AG09309 (cell line): ENCODE data around the gene PLIN4.
A peak's percentile ranks its signal among the peaks of the same experiment; 100 is the strongest.

ENCODE experiments used
- DNase-seq: peaks from one replicate; pipeline ENCODE4 v3.0.0-alpha.2; 2010; ENCODE audit warnings: low read depth
- H3K4me3 ChIP-seq: 2 replicates; pipeline ENCODE4 v1.5.1; 2011; ENCODE audit warnings: mild to moderate bottlenecking, low read depth, low read length, moderate library complexity; ENCODE audit not compliant: control insufficient read depth
- TF ChIP-seq, protein P1 (sequence below): IDR thresholded peaks from 2 replicates; pipeline ENCODE4 v1.5.1; 2011; ENCODE audit warnings: mild to moderate bottlenecking, low read depth, low read length, inconsistent platforms; ENCODE audit not compliant: insufficient read depth, control insufficient read depth; ENCODE audit errors: missing control alignments

PLIN4 gene

DNA sequence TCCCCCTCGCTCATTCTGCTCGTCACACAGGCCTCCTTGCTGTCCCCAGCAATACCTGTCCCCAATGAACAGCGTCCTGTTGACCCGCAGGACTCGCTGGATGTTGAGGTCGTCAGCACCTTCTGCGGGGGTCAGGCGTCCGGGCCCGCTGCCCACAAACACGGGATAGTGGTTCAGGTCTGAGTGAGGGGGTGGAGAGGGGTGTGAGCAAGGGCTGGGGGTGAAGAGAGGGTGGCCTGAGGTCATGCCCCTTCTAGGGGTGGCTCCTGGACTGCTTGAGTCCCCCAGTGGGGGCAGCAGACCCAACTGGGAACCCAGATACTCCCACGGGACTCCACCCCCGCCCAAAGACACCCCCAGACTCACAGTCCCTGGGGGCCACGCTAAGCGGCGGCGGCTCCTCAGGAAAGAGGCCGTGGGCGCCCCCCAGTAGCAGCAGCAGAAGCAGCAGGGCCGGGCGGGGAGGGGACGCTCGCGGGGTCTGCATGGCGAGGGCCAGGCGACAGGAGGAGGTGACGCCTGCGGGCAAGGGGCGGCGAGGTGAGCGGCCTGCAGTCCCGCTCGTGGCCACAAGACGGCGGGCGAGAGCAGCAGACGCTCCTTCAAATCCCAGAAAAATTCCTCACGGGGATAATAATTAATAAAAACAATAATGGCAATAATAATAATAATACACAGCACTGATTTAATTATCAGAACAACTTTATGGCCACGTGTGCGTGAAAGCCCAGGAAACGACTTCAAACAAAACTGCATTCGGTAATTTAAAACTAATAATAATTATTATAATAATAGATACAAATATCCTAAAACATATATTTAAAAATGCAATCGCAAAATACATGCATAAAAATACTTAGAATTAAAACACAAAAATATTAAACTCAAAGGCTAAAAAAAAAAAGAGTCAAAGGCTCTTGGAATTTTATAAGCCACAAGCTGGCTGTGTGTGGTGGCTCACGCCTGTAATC, 40.0 kb upstream of the PLIN4 start:
- H3K4me3 ChIP-seq, result no peak overlapping the region
- DNase-seq, result no peak

DNA sequence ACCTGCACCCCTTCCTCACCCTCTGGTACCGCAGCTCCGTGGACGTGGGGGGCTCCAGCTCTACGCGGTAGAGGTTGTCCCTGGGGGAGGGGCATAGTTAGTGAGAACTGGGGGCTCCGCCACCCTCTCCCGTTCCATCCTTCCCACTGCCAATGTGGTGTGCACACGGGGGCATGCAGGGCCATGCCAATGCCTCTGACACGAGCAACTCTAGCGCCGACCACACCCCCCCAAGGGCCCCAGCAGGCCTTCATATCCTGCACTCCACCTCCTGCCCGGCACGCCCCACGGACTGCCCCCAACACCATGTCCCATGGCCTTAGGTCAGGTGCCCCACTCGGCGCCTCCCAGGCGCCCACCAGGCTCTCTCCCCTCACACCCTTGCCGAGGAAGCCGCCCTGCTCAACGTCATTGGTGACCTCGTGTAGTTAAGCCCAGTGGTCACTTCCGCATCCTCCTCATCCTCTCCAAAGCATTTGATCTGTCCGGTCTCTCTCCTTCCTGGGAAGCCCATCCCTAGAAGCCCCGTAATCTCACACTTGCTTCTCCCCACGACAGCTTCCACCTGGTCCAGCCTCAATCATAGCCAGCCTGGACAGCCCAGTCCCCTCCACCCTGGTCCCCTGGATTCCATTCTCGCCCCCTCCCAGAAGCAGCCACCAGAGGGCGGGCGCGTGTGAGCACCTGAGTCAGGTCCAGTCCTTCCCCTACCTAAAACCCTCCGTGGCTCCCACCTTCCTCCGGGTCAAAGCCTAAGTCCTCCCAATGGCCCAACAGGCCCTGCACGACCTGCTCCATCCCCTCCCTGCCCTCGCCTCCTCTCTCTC, 39.1 kb upstream of the PLIN4 start:
- DNase-seq, result no peak
- TF ChIP-seq, protein P1, sequence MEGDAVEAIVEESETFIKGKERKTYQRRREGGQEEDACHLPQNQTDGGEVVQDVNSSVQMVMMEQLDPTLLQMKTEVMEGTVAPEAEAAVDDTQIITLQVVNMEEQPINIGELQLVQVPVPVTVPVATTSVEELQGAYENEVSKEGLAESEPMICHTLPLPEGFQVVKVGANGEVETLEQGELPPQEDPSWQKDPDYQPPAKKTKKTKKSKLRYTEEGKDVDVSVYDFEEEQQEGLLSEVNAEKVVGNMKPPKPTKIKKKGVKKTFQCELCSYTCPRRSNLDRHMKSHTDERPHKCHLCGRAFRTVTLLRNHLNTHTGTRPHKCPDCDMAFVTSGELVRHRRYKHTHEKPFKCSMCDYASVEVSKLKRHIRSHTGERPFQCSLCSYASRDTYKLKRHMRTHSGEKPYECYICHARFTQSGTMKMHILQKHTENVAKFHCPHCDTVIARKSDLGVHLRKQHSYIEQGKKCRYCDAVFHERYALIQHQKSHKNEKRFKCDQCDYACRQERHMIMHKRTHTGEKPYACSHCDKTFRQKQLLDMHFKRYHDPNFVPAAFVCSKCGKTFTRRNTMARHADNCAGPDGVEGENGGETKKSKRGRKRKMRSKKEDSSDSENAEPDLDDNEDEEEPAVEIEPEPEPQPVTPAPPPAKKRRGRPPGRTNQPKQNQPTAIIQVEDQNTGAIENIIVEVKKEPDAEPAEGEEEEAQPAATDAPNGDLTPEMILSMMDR, result no peak
- no peak overlapping the region for H3K4me3 ChIP-seq

More for the DNA sequence above, 40.0 kb upstream of the PLIN4 start:
- TF ChIP-seq, protein P1, result peak; percentile 94

DNA sequence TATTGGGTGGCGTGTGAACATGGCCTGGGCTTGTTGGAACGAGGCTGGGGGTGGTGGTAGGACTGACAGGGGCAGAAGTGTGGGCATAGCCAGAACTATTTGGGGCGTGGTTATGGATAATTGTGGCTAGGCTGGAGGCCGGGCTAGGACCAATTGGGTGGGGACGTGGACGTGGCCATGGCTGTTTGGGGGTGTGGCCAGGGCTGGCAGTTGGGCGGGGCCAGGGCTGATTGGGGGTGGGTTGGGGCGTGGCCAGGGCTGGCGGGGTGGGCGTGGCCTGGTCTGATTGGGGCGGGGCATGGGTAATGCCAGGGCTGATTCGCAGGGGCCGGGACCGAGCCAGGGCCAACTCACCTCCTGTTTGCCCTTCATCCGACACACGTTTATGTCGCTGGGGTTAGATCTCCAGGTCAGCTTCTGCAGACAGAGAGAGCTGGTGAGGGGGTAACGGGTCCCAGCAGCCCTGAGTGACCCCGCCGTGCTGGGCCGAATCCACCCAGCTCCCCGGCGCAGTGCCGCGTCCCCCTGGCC, 38.4 kb upstream of the PLIN4 start:
- TF ChIP-seq, protein P1, result no peak
- no peak for DNase-seq
- H3K4me3 ChIP-seq, result no peak overlapping the region

DNA sequence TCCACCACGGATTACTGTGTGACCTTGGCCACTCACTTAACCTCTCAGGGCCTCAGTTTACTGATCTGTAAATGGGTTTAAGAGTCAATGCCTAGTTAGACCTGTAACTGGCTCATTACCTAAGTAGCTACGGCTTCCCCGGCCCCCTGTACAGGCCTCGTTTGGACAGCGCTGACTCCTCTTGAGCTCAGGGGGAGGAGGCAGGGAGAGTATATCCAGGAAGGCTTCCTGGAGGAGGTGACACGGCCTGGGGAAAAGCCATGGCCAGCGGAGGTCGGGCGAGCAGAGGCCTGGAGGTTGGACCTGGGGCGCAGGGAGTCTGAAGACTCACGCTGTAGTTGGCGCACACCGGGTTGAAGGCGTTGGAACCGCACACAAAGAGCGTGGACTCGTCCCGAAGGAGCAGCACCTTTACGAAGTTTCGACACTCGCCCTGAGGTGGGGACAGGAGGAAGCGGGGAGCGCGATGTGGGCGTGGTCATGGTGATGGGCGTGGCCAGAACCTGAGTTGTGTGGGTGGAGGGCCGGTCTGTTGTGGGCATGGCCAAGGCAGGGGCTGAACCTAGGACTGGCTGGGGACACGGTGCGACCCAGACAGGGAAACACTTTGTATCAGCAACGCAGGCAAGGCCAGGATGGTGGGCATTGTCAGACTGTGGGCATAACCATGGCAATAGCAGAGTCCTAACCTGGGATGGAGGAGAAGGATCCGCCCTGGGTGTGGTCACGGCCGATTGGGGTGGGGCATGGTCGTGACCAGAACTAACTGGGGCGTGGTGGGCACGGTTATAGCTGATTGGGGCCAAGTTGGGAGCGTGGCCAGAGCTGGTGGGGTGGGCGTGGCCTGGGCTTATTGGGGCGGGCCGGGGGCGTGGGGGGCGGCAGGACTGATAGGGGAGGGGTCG, 37.6 kb upstream of the PLIN4 start:
- no peak for DNase-seq
- H3K4me3 ChIP-seq, result no peak overlapping the region
- TF ChIP-seq, protein P1, result no peak

DNA sequence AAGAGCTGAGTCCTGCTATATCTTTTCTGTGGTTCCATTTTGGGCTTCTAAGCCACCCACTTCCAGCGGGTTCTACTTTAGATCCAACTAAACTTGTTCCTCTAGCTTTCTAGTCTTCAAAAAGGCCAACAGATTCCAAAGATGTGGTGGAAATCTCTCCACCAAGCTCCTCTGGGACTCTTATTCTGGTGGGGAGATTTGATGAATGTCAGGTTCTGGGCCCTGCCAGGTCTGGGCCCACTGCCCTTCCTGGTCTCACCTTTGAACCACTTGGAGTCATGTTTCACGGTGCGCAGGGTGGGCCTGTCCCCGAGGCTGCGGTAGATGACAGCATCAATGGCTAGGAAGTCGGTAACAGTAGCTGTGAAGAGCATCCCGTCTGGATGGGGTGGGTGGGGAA, 36.4 kb upstream of the PLIN4 start:
- no peak for DNase-seq
- TF ChIP-seq, protein P1, result no peak

DNA sequence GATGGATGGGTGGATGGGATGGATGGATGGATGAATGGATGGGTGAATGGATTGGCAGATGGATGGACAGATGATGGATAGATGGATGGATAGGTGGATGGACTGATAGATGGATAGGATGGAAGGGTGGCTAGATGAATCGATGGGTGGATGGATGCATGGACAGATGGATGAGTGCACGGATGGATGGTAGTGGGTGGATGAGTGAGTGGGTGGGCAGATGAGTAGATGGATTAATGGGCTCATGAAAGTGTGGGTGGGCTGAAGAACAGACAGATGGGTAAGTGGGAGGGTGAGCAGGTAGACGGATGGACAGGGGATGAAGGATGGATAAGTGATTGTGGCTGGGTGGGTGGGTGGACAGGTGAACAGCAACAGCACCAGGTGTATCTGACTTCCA, 35.5 kb upstream of the PLIN4 start:
- H3K4me3 ChIP-seq, result no peak overlapping the region
- TF ChIP-seq, protein P1, result no peak
- no peak for DNase-seq

More for the DNA sequence above, 36.4 kb upstream of the PLIN4 start:
- no peak overlapping the region for H3K4me3 ChIP-seq
